Transverse colon (tissue), 3 donors: Measurements from ENCODE around the gene NDUFA6.

Experiments used
- EP300 ChIP-seq: sonication (generic); formaldehyde crosslinking; IDR thresholded peaks from one replicate; pipeline ENCODE4 v1.6.1; 2017; ENCODE audit warnings: antibody characterized with exemption, low read depth
- TF ChIP-seq, protein P1 (sequence below), 5 experiments: fragments of 200-600 bp in 3 of 5; fragments of 450-650 bp in 2 of 5; sonication (generic) in 3 of 5; IDR thresholded peaks; 1 replicate in 2 of 5; 2 replicates in 3 of 5; pipeline ENCODE4 v1.5.1; 2016 to 2017; ENCODE audit warnings: antibody characterized with exemption in 5 of 5, inconsistent platforms in 3 of 5, mild to moderate bottlenecking in 2 of 5, moderate library complexity in 1 of 5

DNA sequence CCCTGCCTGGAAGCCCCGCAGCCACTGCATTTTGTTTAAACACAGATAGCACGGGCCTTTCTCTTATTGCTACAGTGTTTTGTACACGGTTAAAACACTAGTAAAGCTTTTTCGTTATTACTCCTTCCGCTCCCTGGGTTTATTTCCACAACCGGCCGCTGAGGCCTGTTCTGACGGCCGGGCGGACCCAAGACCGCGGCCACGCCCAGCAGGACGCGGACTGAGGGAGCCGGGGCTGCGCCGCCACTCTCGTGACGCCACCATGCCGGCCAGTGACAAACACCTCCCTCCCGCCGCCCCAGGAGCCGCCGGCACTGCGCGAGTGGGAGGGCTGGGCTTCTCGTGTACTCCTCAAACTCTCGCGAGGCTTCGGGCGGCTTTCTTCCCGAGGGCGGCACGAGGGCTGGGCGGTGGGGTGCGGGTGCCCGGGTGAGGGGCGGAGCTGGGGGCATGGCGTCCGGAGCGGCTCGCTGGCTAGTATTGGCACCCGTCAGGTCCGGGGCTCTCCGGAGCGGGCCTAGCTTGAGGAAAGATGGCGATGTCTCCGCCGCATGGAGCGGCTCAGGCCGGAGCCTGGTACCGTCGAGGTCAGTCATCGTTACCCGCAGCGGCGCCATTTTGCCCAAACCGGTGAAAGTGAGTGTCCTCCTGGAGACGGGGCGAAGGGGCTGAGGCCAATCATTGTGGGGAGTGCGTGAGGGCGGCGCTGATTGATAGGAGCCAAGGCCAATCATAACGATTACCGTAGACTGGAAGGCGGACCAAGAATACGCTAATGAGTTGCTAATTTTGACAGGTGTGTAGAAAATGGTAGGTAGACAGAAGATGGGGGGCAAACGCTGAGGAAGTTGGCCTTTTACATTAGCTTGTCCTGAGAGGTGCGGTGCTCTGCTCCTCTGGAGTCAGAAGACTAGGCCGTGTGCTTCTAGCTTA lies 11.0 kb downstream of the NDUFA6 start, which contains the start of gene SMDT1:
- TF ChIP-seq, protein P1, sequence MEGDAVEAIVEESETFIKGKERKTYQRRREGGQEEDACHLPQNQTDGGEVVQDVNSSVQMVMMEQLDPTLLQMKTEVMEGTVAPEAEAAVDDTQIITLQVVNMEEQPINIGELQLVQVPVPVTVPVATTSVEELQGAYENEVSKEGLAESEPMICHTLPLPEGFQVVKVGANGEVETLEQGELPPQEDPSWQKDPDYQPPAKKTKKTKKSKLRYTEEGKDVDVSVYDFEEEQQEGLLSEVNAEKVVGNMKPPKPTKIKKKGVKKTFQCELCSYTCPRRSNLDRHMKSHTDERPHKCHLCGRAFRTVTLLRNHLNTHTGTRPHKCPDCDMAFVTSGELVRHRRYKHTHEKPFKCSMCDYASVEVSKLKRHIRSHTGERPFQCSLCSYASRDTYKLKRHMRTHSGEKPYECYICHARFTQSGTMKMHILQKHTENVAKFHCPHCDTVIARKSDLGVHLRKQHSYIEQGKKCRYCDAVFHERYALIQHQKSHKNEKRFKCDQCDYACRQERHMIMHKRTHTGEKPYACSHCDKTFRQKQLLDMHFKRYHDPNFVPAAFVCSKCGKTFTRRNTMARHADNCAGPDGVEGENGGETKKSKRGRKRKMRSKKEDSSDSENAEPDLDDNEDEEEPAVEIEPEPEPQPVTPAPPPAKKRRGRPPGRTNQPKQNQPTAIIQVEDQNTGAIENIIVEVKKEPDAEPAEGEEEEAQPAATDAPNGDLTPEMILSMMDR (IDR thresholded peaks at IDR 0.05): peak in 2 of 5 experiments; percentile 5 to 17
- no peak for TF ChIP-seq EP300
